Smooth muscle cell (in vitro differentiated cells): ENCODE results near the gene ATG4B. TPM values are rescaled to one million over a fixed set of nuclear protein-coding genes. Genes with fewer than 3 reads are reported as not detected.
A peak's percentile ranks its signal among the peaks of the same experiment; 100 is the strongest.
"Not testable (repeated sequence)": the region's sequence is repeated elsewhere in the genome, so short reads cannot be mapped to it uniquely, and the experiment has no call there.

Source experiments
- DNase-seq: peaks from one replicate; lab custom pipeline; 2025; ENCODE audit not compliant: unreplicated experiment; lab: John Stamatoyannopoulos, UW
- H2AFZ ChIP-seq: fragments of 200-600 bp; sonication (generic); 2 replicates; pipeline ENCODE4 v1.6.0; 2016; ENCODE audit warnings: antibody characterized with exemption, low read depth, mild to moderate bottlenecking
- H3F3A ChIP-seq: fragments of 200-600 bp; sonication (generic); 2 replicates; pipeline ENCODE4 v1.6.0; 2017; ENCODE audit warnings: antibody characterized with exemption, low read depth
- H3K27ac ChIP-seq: fragments of 200-600 bp; sonication (generic); 2 replicates; pipeline ENCODE4 v1.5.1; 2016; ENCODE audit warnings: low read depth, mild to moderate bottlenecking
- H3K27me3 ChIP-seq: fragments of 200-600 bp; sonication (generic); 2 replicates; pipeline ENCODE4 v1.6.1; 2016; ENCODE audit warnings: low read depth, mild to moderate bottlenecking
- H3K36me3 ChIP-seq: fragments of 200-600 bp; sonication (generic); 2 replicates; pipeline ENCODE4 v1.5.1; 2016; ENCODE audit warnings: low read depth
- H3K4me1 ChIP-seq: fragments of 200-600 bp; sonication (generic); 2 replicates; pipeline ENCODE4 v1.5.1; 2016; ENCODE audit warnings: low read depth
- H3K4me2 ChIP-seq: fragments of 200-600 bp; sonication (generic); 2 replicates; pipeline ENCODE4 v1.6.0; 2016; ENCODE audit warnings: mild to moderate bottlenecking
- H3K4me3 ChIP-seq: fragments of 200-600 bp; sonication (generic); 2 replicates; pipeline ENCODE4 v1.5.1; 2016; ENCODE audit warnings: mild to moderate bottlenecking
- H3K79me2 ChIP-seq: fragments of 200-600 bp; sonication (generic); 2 replicates; pipeline ENCODE4 v1.6.0; 2016; ENCODE audit warnings: low read depth, mild to moderate bottlenecking
- H3K9ac ChIP-seq: fragments of 200-600 bp; sonication (generic); 2 replicates; pipeline ENCODE4 v1.6.0; 2016; ENCODE audit warnings: low read depth
- H3K9me3 ChIP-seq: fragments of 200-600 bp; sonication (generic); replicated peaks from 2 replicates; pipeline ENCODE4 v1.5.1; 2016; ENCODE audit warnings: low read depth
- H4K20me1 ChIP-seq: fragments of 200-600 bp; sonication (generic); 2 replicates; pipeline ENCODE4 v1.6.0; 2016; ENCODE audit warnings: low read depth
- WGBS: methylation state at CpG from one replicate; pipeline ENCODE4 v1.1.7; 2016; ENCODE audit warnings: low lambda C conversion rate; 5-methylcytosine and 5-hydroxymethylcytosine counted together
- polyA plus RNA-seq: library from polyadenylated mRNA; unstranded; fragments of >200 nt; fragmentation: Nextera tagmentation; extraction: Ambion mirVana; gene quantifications from 2 replicates; pipeline ENCODE4 v1.2.1, GENCODE V29; 2016
- total RNA-seq: library from RNA; depleted of rRNA; stranded (reverse); fragments of >200 nt; gene quantifications from 2 replicates; pipeline ENCODE4 v1.2.3, GENCODE V29; 2014
- TF ChIP-seq, protein P1 (sequence below): fragments of 200-600 bp; sonication (generic); IDR thresholded peaks from 2 replicates; pipeline ENCODE4 v1.5.1; 2017; ENCODE audit warnings: borderline replicate concordance, mild to moderate bottlenecking, antibody characterized with exemption; ENCODE audit not compliant: insufficient read depth, poor library complexity, severe bottlenecking

ATG4B gene
- total and polyA plus RNA-seq, 2 experiments from 2014 or later, result 70.3 to 91.3 TPM

DNA sequence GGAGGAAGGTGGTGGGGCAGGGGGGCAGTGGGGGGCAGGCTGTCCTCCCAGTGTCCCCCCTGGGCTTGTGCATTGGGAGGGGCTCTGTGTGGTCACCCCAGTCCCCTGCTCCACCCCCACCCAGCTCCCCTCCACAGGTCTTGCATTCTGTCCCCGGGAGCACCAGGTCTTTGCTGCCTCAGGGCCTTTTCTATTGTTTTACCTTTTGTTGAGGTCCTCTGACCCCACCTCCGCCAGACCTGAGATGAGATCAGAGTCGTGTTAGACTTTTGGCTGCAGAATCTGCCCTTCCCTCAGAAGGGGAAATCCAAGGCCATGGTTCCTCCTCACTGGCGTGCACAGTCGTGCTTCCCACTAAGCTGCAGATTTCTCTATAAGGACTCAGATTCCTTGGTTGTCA, 20.8 kb downstream of the ATG4B start:
- no peaks in the 10 kb centered on the region for H3F3A ChIP-seq
- no peaks in the 10 kb centered on the region for H3K9me3 ChIP-seq
- H3K36me3 ChIP-seq, result no peaks in the 10 kb centered on the region
- DNase-seq, result no peak
- H3K27me3 ChIP-seq, result no peaks in the 10 kb centered on the region
- no peak overlapping the region for H3K4me2 ChIP-seq
- no peak overlapping the region for H3K9ac ChIP-seq
- no peak overlapping the region for H3K4me3 ChIP-seq
- WGBS, result 83% methylated on average over 4 of the region's 5 CpGs
- TF ChIP-seq, protein P1, sequence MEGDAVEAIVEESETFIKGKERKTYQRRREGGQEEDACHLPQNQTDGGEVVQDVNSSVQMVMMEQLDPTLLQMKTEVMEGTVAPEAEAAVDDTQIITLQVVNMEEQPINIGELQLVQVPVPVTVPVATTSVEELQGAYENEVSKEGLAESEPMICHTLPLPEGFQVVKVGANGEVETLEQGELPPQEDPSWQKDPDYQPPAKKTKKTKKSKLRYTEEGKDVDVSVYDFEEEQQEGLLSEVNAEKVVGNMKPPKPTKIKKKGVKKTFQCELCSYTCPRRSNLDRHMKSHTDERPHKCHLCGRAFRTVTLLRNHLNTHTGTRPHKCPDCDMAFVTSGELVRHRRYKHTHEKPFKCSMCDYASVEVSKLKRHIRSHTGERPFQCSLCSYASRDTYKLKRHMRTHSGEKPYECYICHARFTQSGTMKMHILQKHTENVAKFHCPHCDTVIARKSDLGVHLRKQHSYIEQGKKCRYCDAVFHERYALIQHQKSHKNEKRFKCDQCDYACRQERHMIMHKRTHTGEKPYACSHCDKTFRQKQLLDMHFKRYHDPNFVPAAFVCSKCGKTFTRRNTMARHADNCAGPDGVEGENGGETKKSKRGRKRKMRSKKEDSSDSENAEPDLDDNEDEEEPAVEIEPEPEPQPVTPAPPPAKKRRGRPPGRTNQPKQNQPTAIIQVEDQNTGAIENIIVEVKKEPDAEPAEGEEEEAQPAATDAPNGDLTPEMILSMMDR, result no peak
- H3K27ac ChIP-seq, result no peak overlapping the region
- no peak overlapping the region for H2AFZ ChIP-seq
- H3K79me2 ChIP-seq, result no peaks in the 10 kb centered on the region
- no peaks in the 10 kb centered on the region for H3K4me1 ChIP-seq
- H4K20me1 ChIP-seq, result peaks cover 4% of the 10 kb centered on the region

DNA sequence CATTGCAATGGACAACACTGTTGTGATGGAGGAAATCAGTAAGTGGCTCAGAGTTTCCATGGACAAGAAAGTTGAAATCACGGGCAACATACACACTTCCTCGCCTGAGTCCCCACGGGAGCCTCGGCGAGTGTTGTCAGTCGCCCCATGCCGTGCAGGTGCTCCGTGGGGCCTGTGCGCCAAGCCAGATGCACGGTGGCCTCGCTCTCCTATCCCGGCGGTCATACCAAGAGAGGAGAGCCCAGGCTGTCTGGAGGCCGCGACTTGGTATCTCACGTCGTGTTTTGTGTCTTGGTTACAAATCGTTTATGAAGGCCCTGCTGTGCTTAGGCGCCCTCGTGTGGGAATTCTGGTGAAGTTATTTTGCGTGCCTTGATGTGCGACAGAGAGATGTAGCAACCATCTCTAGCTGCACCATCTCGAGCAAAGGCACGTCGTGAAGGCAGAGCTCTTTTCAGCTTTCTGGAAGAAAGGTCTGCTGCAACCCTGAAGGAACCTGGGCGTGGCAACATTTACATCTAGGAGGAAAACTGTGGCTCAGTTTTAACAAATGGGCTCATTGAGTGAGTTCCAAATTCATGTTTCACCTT, 21.8 kb downstream of the ATG4B start:
- Histone ChIP-seq H3K4me2 (no peak overlapping the region), H3K9me3 (no peaks in the 10 kb centered on the region), H3K36me3 (no peaks in the 10 kb centered on the region), H4K20me1 (no peaks in the 10 kb centered on the region), H3K27ac (no peak overlapping the region), H3K4me1 (no peaks in the 10 kb centered on the region), H3K79me2 (no peaks in the 10 kb centered on the region), H3K4me3 (no peak overlapping the region), H3K9ac (no peak overlapping the region), H2AFZ (no peak overlapping the region), H3F3A (no peaks in the 10 kb centered on the region), H3K27me3 (no peaks in the 10 kb centered on the region)
- TF ChIP-seq, protein P1, result peak; percentile 49
- 72% methylated on average over 26 of the region's 26 CpGs for WGBS
- no peak for DNase-seq

DNA sequence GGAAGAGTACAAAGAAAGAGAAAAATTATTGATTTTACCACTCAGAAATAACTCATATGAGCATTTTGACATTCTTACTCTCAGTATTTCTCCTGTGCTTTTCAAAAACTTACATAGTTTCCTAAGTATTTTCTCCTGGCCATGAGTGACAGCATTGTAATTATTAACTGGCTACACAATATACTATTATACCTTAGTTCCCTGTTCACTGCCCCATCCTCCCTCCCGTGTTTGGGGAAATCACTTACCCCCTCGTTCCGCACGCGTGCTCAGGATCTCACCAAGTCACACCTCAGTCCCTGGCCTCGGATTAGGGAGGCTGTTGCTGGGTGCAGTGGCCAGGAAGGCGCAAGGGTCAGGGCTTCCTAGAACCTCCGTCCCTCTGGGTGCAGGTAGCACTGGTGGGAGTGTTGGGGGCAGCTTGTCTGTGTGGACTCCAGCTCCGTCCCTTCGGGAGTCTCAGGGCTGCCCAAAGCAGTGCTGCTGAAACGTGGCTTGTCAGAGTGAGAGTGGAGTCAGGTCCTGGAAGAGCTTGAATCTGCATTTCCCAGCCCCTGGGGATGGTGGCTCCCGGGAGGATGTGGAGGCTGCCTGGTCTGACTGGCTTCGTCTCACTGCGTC, 23.2 kb downstream of the ATG4B start:
- TF ChIP-seq, protein P1, result no peak
- Histone ChIP-seq H3K9ac (no peak overlapping the region), H3K27ac (no peak overlapping the region), H3K4me1 (no peaks in the 10 kb centered on the region), H2AFZ (no peak overlapping the region), H3K9me3 (no peaks in the 10 kb centered on the region), H3F3A (no peaks in the 10 kb centered on the region), H3K4me2 (no peak overlapping the region), H3K36me3 (no peaks in the 10 kb centered on the region), H3K4me3 (no peak overlapping the region), H4K20me1 (peaks cover 3% of the 10 kb centered on the region), H3K27me3 (no peaks in the 10 kb centered on the region), H3K79me2 (no peaks in the 10 kb centered on the region)
- DNase-seq, result no peak
- WGBS, result 95% methylated on average over 14 of the region's 14 CpGs

DNA sequence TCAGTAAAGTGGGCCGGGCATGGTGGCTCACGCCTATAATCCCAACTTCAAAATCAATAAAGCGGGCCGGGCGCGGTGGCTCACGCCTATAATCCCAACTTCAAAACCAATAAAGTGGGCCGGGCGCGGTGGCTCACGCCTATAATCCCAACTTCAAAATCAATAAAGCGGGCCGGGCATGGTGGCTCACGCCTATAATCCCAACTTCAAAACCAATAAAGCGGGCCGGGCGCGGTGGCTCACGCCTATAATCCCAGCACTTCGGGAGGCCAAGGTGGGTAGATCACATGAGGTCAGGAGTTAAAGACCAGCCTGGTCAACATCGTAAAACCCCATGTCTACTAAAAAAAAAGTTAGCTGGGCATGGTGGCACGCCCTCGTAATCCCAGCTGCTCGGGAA, 25.2 kb downstream of the ATG4B start:
- H3K9me3 ChIP-seq, H3K4me2 ChIP-seq, H3K36me3 ChIP-seq, H3K4me1 ChIP-seq, DNase-seq, H3K27ac ChIP-seq, H3K79me2 ChIP-seq, H3K27me3 ChIP-seq, H2AFZ ChIP-seq, H3F3A ChIP-seq, H3K9ac ChIP-seq, H3K4me3 ChIP-seq: not testable (repeated sequence)
- WGBS, result 93% methylated on average over 24 of the region's 24 CpGs
- H4K20me1 ChIP-seq, result peaks cover 13% of the 10 kb centered on the region
